Hepatocyte (in vitro differentiated cells): ENCODE results near the gene BAMBI. TPM values are rescaled to one million over a fixed set of nuclear protein-coding genes. Genes with fewer than 3 reads are reported as not detected.

Source experiments
- DNase-seq: peaks from one replicate; pipeline ENCODE4 v3.0.0-alpha.2; 2016; ENCODE audit warnings: low spot score
- H2AFZ ChIP-seq: fragments of 200-600 bp; sonication (generic); 2 replicates; pipeline ENCODE4 v1.6.0; 2016; ENCODE audit warnings: antibody characterized with exemption, mild to moderate bottlenecking
- H3K27ac ChIP-seq: fragments of 200-600 bp; sonication (generic); 2 replicates; pipeline ENCODE4 v1.5.1; 2016; ENCODE audit warnings: mild to moderate bottlenecking
- H3K27me3 ChIP-seq: fragments of 200-600 bp; sonication (generic); 2 replicates; pipeline ENCODE4 v1.6.1; 2016
- H3K36me3 ChIP-seq: fragments of 200-600 bp; sonication (generic); replicated peaks from 2 replicates; pipeline ENCODE4 v1.5.1; 2016; ENCODE audit warnings: low read depth; ENCODE audit not compliant: insufficient read depth
- H3K4me1 ChIP-seq: fragments of 200-600 bp; sonication (generic); 2 replicates; pipeline ENCODE4 v1.5.1; 2016; ENCODE audit warnings: mild to moderate bottlenecking, moderate library complexity; ENCODE audit not compliant: insufficient read depth
- H3K4me2 ChIP-seq: fragments of 200-600 bp; sonication (generic); 2 replicates; pipeline ENCODE4 v1.6.0; 2016
- H3K4me3 ChIP-seq: fragments of 200-600 bp; sonication (generic); 2 replicates; pipeline ENCODE4 v1.5.1; 2016; ENCODE audit warnings: mild to moderate bottlenecking
- H3K79me2 ChIP-seq: fragments of 200-600 bp; sonication (generic); 2 replicates; pipeline ENCODE4 v1.6.0; 2017; ENCODE audit warnings: mild to moderate bottlenecking
- H3K9me2 ChIP-seq: fragments of 200-600 bp; sonication (generic); replicated peaks from 2 replicates; pipeline ENCODE4 v1.6.0; 2017; ENCODE audit warnings: mild to moderate bottlenecking; ENCODE audit not compliant: insufficient read depth
- H3K9me3 ChIP-seq: fragments of 200-600 bp; sonication (generic); 2 replicates; pipeline ENCODE4 v1.5.1; 2016; ENCODE audit warnings: low read depth, mild to moderate bottlenecking
- H4K20me1 ChIP-seq: fragments of 200-600 bp; sonication (generic); 2 replicates; pipeline ENCODE4 v1.6.0; 2016; ENCODE audit warnings: mild to moderate bottlenecking; ENCODE audit not compliant: insufficient read depth, poor library complexity, severe bottlenecking
- EZH2 ChIP-seq: fragments of 200-600 bp; sonication (generic); IDR thresholded peaks from 2 replicates; pipeline ENCODE4 v1.6.1; 2016; ENCODE audit warnings: antibody characterized with exemption, mild to moderate bottlenecking, borderline replicate concordance
- EZH2phosphoT487 ChIP-seq: fragments of 200-600 bp; sonication (generic); IDR thresholded peaks from one replicate; pipeline ENCODE4 v1.6.1; 2018; ENCODE audit warnings: antibody characterized with exemption, mild to moderate bottlenecking, low read depth, moderate library complexity; ENCODE audit not compliant: unreplicated experiment, severe bottlenecking
- WGBS: methylation state at CpG from one replicate; pipeline ENCODE4 v1.1.6; 2016; ENCODE audit warnings: low lambda C conversion rate; ENCODE audit errors: missing lambda C conversion rate; 5-methylcytosine and 5-hydroxymethylcytosine counted together
- polyA plus RNA-seq: library from polyadenylated mRNA; unstranded; fragments of >200 nt; fragmentation: Nextera tagmentation; extraction: Ambion mirVana; gene quantifications from 2 replicates; pipeline ENCODE4 v1.2.1, GENCODE V29; 2016
- small RNA-seq: library from RNA; depleted of rRNA; stranded (forward); fragments of <200 nt; gene quantifications from one replicate; pipeline ENCODE3, GENCODE V24; 2014
- total RNA-seq: library from RNA; depleted of rRNA; stranded (reverse); fragments of >200 nt; gene quantifications from 2 replicates; pipeline ENCODE4 v1.2.3, GENCODE V29; 2014
- TF ChIP-seq, protein P1 (sequence below): fragments of 200-600 bp; sonication (generic); IDR thresholded peaks from 2 replicates; pipeline ENCODE4 v1.5.1; 2016; ENCODE audit warnings: antibody characterized with exemption, mild to moderate bottlenecking; ENCODE audit not compliant: poor library complexity

BAMBI gene
- total and polyA plus RNA-seq, 2 experiments from 2014 or later: 116 to 148 TPM

DNA sequence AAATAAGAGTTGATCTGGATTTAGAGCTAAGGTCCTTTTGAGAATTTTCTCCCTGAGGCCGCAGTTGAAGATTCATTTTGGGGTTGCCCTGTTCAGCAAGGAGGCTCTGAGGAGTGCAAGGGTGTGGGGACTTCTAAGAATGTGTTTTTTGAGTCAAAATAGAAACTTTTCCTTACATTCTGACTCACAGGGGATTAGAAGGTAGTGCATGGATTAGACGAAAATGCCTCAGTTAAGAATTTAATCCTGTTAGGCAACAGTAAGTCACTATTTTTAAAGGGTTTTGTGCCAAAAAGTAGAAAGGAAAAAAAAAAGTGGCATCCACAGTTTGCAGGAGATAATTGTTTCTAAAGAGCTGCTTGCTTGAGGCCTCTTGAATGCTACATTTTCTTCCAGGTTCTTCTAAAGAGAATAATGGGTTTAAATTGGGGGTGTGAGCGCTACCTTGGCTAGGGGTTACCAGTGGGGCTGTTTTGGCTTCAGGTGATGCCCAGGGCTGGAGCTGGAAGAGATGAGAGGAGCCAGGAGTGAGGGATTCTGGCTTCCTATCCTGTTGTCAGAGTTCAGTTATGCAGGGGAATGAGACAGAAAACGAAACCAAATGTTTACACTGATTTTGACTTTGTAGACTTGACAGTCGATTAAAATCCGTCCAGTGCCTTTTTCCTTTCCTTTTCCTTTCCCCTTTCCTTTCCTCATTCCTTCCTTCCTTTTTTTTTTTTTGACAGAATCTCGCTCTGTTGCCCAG lies 52.9 kb downstream of the BAMBI start:
- WGBS: 52% methylated on average over 7 of the region's 7 CpGs
- no peaks in the 10 kb centered on the region for H3K36me3 ChIP-seq
- no peak for TF ChIP-seq EZH2
- no peak for TF ChIP-seq EZH2phosphoT487
- TF ChIP-seq, protein P1, sequence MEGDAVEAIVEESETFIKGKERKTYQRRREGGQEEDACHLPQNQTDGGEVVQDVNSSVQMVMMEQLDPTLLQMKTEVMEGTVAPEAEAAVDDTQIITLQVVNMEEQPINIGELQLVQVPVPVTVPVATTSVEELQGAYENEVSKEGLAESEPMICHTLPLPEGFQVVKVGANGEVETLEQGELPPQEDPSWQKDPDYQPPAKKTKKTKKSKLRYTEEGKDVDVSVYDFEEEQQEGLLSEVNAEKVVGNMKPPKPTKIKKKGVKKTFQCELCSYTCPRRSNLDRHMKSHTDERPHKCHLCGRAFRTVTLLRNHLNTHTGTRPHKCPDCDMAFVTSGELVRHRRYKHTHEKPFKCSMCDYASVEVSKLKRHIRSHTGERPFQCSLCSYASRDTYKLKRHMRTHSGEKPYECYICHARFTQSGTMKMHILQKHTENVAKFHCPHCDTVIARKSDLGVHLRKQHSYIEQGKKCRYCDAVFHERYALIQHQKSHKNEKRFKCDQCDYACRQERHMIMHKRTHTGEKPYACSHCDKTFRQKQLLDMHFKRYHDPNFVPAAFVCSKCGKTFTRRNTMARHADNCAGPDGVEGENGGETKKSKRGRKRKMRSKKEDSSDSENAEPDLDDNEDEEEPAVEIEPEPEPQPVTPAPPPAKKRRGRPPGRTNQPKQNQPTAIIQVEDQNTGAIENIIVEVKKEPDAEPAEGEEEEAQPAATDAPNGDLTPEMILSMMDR: no peak
- no peaks in the 10 kb centered on the region for H3K27me3 ChIP-seq
- H3K79me2 ChIP-seq: no peaks in the 10 kb centered on the region
- no peaks in the 10 kb centered on the region for H4K20me1 ChIP-seq
- no peaks in the 10 kb centered on the region for H3K4me1 ChIP-seq
- H3K9me2 ChIP-seq: no peaks in the 10 kb centered on the region
- no peak overlapping the region for H3K4me3 ChIP-seq
- peak overlapping the region; percentile 67 for H3K4me2 ChIP-seq
- DNase-seq: no peak
- H3K27ac ChIP-seq: peak overlapping the region; percentile 37
- H2AFZ ChIP-seq: no peak overlapping the region
- no peaks in the 10 kb centered on the region for H3K9me3 ChIP-seq

DNA sequence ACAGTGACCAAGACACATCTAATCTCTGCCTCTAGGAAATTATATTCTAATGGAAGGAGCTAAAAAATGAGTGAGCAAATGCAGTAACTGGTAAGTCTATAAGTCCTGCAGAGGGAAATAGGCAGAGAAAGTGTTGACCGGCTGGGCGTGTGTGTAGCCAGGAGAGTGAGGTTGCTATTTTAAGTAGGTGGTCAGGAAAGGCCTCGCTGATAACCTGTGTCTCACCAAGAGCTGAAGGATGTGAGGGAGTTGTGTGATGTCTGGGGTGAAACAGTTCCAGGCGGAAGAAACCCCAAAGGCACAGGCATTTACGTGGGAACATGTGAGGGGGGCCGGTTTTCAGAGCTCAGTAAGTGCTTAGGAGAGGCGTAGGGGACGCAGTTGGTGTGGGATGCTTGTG lies 54.8 kb downstream of the BAMBI start:
- 83% methylated on average over 8 of the region's 8 CpGs for WGBS
- Histone ChIP-seq H3K4me1 (no peaks in the 10 kb centered on the region), H3K36me3 (no peaks in the 10 kb centered on the region), H4K20me1 (no peaks in the 10 kb centered on the region), H3K9me2 (no peaks in the 10 kb centered on the region), H3K9me3 (no peaks in the 10 kb centered on the region), H3K79me2 (no peaks in the 10 kb centered on the region), H3K27ac (no peak overlapping the region), H3K4me3 (no peak overlapping the region), H2AFZ (no peak overlapping the region), H3K27me3 (no peaks in the 10 kb centered on the region), H3K4me2 (no peak overlapping the region)
- DNase-seq: no peak
- no peak for TF ChIP-seq EZH2
- TF ChIP-seq, protein P1: no peak
- no peak for TF ChIP-seq EZH2phosphoT487

Small RNA genes within 50 kb of the gene (small RNA-seq; reads per million reads assigned to genes)
- gene RNU4ATAC6P: not detected
- gene RNU6-1067P: not detected

Other genes with a start within 250 kb of the BAMBI start
- gene WAC, start 144.4 kb upstream of the BAMBI start, total RNA-seq: 86.3 and 94.6 TPM in 2 replicates
- 59.4 and 69.4 TPM in 2 replicates for gene WAC, start 144.4 kb upstream of the BAMBI start, polyA plus RNA-seq